NB4 (cell line): ENCODE measurements around the gene CABLES1.

Experiments
- DNase-seq: peaks from one replicate; pipeline ENCODE4 v3.0.0; 2010; ENCODE audit warnings: low read depth
- H3K4me3 ChIP-seq: one replicate; pipeline ENCODE4 v1.5.1; 2011; ENCODE audit warnings: mild to moderate bottlenecking, low read depth, low read length, moderate library complexity
- CTCF ChIP-seq: IDR thresholded peaks from one replicate; pipeline ENCODE4 v1.5.1; 2012; ENCODE audit warnings: low read depth, low read length
- MAX ChIP-seq: IDR thresholded peaks from 2 replicates; pipeline ENCODE4 v1.6.1; 2011; ENCODE audit warnings: low read depth, low read length
- MYC ChIP-seq: IDR thresholded peaks from 2 replicates; pipeline ENCODE4 v1.6.1; 2011; ENCODE audit warnings: low read depth, low read length
- POLR2A ChIP-seq: IDR thresholded peaks from 2 replicates; pipeline ENCODE4 v1.6.1; 2011; ENCODE audit warnings: mild to moderate bottlenecking; ENCODE audit not compliant: insufficient read length; ENCODE audit errors: extremely low read depth

CABLES1 gene

GRCh38 chr18:23249348-23249747 is 114.1 kb downstream of the CABLES1 start:
- no peak for TF ChIP-seq MAX
- TF ChIP-seq POLR2A: no peak
- TF ChIP-seq CTCF: no peak
- no peak for TF ChIP-seq MYC
- H3K4me3 ChIP-seq: no peak overlapping the region
- no peak for DNase-seq

GRCh38 chr18:23250893-23251656 is 115.8 kb downstream of the CABLES1 start:
- TF ChIP-seq MAX (no peak), CTCF (no peak), MYC (no peak), POLR2A (no peak)
- no peak for DNase-seq
- no peak overlapping the region for H3K4me3 ChIP-seq

- no peak for DNase-seq
- H3K4me3 ChIP-seq: no peak overlapping the region
- TF ChIP-seq CTCF: no peak
- no peak for TF ChIP-seq MYC
- no peak for TF ChIP-seq MAX
- TF ChIP-seq POLR2A: no peak
Observed at GRCh38 chr18:23253630-23254029, 118.3 kb downstream of the CABLES1 start.

GRCh38 chr18:23257137-23257536 is 121.9 kb downstream of the CABLES1 start:
- no peak for TF ChIP-seq POLR2A
- TF ChIP-seq CTCF: no peak
- TF ChIP-seq MYC: no peak
- TF ChIP-seq MAX: no peak
- no peak overlapping the region for H3K4me3 ChIP-seq
- DNase-seq: no peak

GRCh38 chr18:23257686-23258565 is 122.6 kb downstream of the CABLES1 start:
- TF ChIP-seq CTCF (no peak), MYC (peak; percentile 9; the same call in 1 of the 2 replicates), POLR2A (no peak), MAX (peak; percentile 56)
- no peak overlapping the region for H3K4me3 ChIP-seq
- peak; percentile 73 for DNase-seq
